Thoracic aorta (tissue), 2 donors: ENCODE measurements around the gene PLPP1. TPM values are rescaled to one million over a fixed set of nuclear protein-coding genes. Genes with fewer than 3 reads are reported as not detected.
A peak's percentile ranks its signal among the peaks of the same experiment; 100 is the strongest.

ENCODE experiments used
- ATAC-seq: fragments of 150-250 bp; one replicate; pipeline ENCODE4 v1.8.0; 2017; ENCODE audit warnings: low read depth; ENCODE audit not compliant: insufficient number of reproducible peaks, low FRiP score
- DNase-seq: peaks from one replicate; pipeline ENCODE4 v3.0.0-alpha.2; 2020; ENCODE audit warnings: low spot score
- H3K27ac ChIP-seq, 2 donors: fragments of 200-600 bp; sonication (generic); 1 replicate in 1 of 2; 2 replicates in 1 of 2; pipeline ENCODE4 v1.5.1; 2016; ENCODE audit warnings: mild to moderate bottlenecking in 2 of 2, moderate library complexity in 2 of 2
- H3K27me3 ChIP-seq: fragments of 200-600 bp; sonication (generic); replicated peaks from 2 replicates; pipeline ENCODE4 v1.6.0; 2016; ENCODE audit warnings: mild to moderate bottlenecking; ENCODE audit not compliant: insufficient read depth
- H3K36me3 ChIP-seq: fragments of 200-600 bp; sonication (generic); one replicate; pipeline ENCODE4 v1.5.1; 2016
- H3K4me1 ChIP-seq, 2 donors: fragments of 200-600 bp; sonication (generic); 1 replicate in 1 of 2; 2 replicates in 1 of 2; pipeline versions ENCODE4 v1.5.1 to v1.6.0; 2016; ENCODE audit warnings: low read depth in 2 of 2, mild to moderate bottlenecking in 1 of 2; ENCODE audit not compliant: control insufficient read depth in 1 of 2
- H3K4me3 ChIP-seq: fragments of 200-600 bp; sonication (generic); 2 replicates; pipeline ENCODE4 v1.5.1; 2016; ENCODE audit warnings: mild to moderate bottlenecking
- H3K9me3 ChIP-seq: fragments of 200-600 bp; sonication (generic); 2 replicates; pipeline ENCODE4 v1.5.1; 2016
- total RNA-seq, 2 donors: library from RNA; depleted of rRNA; stranded (reverse); fragments of >200 nt; gene quantifications; one replicate each; pipeline versions ENCODE4 v1.1.0 to v1.2.3, GENCODE V29; 2016
- TF ChIP-seq, protein P1 (sequence below): fragments of 200-600 bp; sonication (generic); IDR thresholded peaks from one replicate; pipeline ENCODE4 v1.5.1; 2019; ENCODE audit warnings: antibody characterized with exemption

PLPP1 gene
- total RNA-seq, 2 donors from 2014 or later, result 341 to 509 TPM

DNA sequence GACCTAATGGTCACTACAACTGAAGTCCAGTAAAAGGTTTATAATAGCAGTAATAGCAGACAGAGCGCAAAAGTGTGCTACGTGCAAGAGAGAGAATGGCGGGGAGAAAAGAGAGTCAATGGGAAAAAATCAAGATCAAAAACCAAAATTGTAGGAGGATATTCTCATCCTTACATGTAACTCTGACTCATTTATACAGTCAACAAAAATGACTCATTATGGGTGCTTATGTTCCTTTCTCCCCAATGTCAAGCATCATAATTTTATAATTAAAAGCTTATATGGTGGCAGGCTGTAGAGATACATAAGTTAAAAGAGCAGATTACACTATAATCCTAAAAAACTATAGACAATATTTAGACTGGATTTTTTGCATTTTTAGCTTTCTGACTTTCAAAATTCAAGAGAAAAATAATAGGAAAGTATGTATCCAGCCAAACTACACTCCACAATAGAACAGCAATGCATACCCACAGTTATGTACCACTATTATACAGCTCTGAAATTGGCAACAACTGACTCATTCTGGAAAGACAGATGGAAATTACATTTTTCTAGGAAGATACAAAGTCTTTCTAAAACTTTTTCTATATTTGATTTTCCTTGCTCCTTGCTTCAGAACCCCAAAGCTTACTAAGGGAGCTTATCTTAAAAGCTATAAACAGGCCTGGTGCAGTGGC, 78.4 kb downstream of the PLPP1 start:
- Histone ChIP-seq H3K4me1 (peaks cover 6 to 15% of the 10 kb centered on the region in 2 donors), H3K27me3 (no peaks in the 10 kb centered on the region), H3K27ac (no peak overlapping the region), H3K9me3 (no peaks in the 10 kb centered on the region), H3K4me3 (no peak overlapping the region), H3K36me3 (no peaks in the 10 kb centered on the region)
- TF ChIP-seq, protein P1, sequence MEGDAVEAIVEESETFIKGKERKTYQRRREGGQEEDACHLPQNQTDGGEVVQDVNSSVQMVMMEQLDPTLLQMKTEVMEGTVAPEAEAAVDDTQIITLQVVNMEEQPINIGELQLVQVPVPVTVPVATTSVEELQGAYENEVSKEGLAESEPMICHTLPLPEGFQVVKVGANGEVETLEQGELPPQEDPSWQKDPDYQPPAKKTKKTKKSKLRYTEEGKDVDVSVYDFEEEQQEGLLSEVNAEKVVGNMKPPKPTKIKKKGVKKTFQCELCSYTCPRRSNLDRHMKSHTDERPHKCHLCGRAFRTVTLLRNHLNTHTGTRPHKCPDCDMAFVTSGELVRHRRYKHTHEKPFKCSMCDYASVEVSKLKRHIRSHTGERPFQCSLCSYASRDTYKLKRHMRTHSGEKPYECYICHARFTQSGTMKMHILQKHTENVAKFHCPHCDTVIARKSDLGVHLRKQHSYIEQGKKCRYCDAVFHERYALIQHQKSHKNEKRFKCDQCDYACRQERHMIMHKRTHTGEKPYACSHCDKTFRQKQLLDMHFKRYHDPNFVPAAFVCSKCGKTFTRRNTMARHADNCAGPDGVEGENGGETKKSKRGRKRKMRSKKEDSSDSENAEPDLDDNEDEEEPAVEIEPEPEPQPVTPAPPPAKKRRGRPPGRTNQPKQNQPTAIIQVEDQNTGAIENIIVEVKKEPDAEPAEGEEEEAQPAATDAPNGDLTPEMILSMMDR, result no peak
- no peak for ATAC-seq
- no peak for DNase-seq

DNA sequence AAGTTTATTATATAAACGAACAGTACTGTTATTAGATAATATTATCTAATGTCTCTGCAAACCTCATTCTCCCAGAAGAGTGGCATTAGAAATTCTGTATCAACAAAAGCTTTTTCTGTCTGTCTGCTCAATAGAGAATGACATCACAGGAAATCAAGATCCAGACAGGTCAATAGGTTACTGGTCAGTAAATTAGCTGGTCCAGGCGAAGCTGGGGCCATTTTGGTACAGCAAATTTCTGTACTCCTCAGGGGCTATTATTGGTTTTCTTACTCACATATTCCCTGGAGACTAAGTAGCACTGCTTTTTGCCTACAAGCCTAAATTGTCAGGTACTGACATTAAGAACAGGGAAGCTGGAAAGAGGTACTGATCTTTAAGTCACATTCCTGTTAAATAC, 80.5 kb downstream of the PLPP1 start:
- Histone ChIP-seq H3K27me3 (no peaks in the 10 kb centered on the region), H3K36me3 (no peaks in the 10 kb centered on the region), H3K4me1 (peaks cover 13 to 25% of the 10 kb centered on the region in 2 donors), H3K4me3 (no peak overlapping the region), H3K9me3 (no peaks in the 10 kb centered on the region), H3K27ac (no peak overlapping the region)
- ATAC-seq (no peak), DNase-seq (no peak)
- TF ChIP-seq, protein P1, result no peak

DNA sequence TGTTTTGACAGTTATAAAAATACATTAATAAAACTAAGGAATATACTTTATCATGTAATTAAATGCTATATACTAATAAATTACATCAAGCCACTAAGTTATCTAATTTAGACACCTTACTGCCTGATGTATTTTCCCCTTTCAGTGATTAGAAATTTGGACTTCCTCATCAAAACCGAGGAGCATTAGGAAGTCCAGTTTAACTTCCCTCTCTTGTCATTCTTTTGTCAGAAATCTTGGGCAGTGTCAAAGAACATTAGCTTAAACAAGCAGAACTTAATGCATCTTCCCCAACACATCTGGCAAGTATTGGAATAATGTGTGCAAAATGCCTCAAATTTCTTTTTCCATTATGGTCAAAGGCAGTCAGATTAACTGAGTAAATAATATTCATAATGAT, 81.6 kb downstream of the PLPP1 start:
- Histone ChIP-seq H3K4me3 (no peak overlapping the region), H3K27me3 (no peaks in the 10 kb centered on the region), H3K27ac (no peak overlapping the region), H3K9me3 (no peaks in the 10 kb centered on the region), H3K36me3 (no peaks in the 10 kb centered on the region), H3K4me1 (peaks cover 13 to 33% of the 10 kb centered on the region in 2 donors)
- no peak for ATAC-seq
- TF ChIP-seq, protein P1, result no peak
- no peak for DNase-seq

DNA sequence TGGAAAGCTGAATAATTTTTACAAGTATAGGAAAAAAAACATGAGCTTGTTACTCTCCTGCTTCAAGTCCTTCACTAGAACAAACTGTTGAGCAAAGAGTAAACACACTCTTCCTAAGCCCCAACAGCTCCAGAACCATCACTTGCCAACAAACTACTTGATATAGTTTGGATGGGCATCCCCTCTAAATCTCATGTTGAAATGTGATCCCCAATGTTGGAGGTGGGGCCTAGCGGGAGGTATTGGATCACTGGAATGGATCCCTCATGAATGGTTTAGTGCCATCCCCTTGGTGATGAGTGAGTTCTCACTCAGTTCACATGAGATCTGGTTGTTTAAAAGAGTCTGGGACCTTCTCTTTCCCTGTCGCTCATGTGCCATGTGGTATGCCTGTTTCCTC, 82.8 kb downstream of the PLPP1 start:
- H3K27me3 ChIP-seq, result no peaks in the 10 kb centered on the region
- TF ChIP-seq, protein P1, result no peak
- no peaks in the 10 kb centered on the region for H3K9me3 ChIP-seq
- H3K27ac ChIP-seq, result no peak overlapping the region
- H3K4me1 ChIP-seq, result peaks cover 13 to 41% of the 10 kb centered on the region in 2 donors
- DNase-seq, result no peak
- H3K36me3 ChIP-seq, result no peaks in the 10 kb centered on the region
- no peak for ATAC-seq
- H3K4me3 ChIP-seq, result no peak overlapping the region

DNA sequence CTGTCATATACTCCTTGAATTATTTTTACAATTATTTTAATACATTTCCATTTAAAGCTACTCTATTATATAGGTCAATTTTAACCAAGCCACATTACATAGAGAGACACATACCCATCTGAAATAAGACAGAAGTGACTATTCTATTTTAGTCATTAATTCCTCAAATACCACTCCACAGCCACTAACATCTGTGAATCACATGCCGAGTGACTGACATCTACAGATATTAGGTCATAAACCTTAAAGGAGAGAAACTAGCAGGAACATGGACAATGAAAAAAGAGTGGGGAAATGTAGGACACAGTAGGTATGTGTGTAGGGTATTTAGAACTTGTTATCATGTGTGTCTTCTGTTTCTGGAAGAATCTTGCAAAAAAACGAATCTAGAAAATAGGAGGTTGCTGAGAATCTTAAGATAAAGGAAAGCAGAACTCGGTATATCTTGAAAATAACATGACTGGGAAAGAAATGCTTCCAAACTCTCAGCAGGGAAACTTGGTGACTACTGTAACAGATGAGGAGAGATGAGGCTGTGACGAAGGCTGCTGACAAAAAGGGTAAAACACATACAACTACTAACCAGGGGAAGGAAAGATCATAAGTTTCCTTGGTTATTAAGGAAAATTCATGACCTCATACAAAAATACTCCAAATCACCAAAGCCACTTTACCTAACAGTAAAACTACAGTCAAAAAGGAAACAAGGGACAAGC, 84.6 kb downstream of the PLPP1 start:
- no peaks in the 10 kb centered on the region for H3K36me3 ChIP-seq
- no peak for ATAC-seq
- no peaks in the 10 kb centered on the region for H3K9me3 ChIP-seq
- H3K27ac ChIP-seq, result peak overlapping the region in 1 of 2 donors; percentile 3
- no peak for DNase-seq
- H3K27me3 ChIP-seq, result no peaks in the 10 kb centered on the region
- no peak overlapping the region for H3K4me3 ChIP-seq
- TF ChIP-seq, protein P1, result no peak
- peaks cover 24 to 59% of the 10 kb centered on the region in 2 donors for H3K4me1 ChIP-seq
